ENCODE measurements around the gene ABHD6.
"Not testable (repeated sequence)": the region's sequence is repeated elsewhere in the genome, so short reads cannot be mapped to it uniquely, and the experiment has no call there.

The ABHD6 gene

GRCh38 chr3:58324391-58325390, 87.1 kb downstream of the ABHD6 start:
- DNase-seq: no peak

- no peak for DNase-seq
These were observed 88.0 kb downstream of the ABHD6 start for GRCh38 chr3:58325525-58325992.

GRCh38 chr3:58326267-58326900, 88.8 kb downstream of the ABHD6 start:
- no peak for DNase-seq

GRCh38 chr3:58329150-58329921, 91.7 kb downstream of the ABHD6 start:
- DNase-seq: no peak

- no peak for DNase-seq
These were observed 92.4 kb downstream of the ABHD6 start for GRCh38 chr3:58329922-58330413.

- no peak for DNase-seq
These were observed 94.1 kb downstream of the ABHD6 start for GRCh38 chr3:58331593-58332152.

GRCh38 chr3:58332575-58333188, 95.1 kb downstream of the ABHD6 start, which contains the start of gene PXK:
PXK (plus strand) TSS chr3:58332892; CDS start chr3:58332989, 97 bp downstream.
- no peak for DNase-seq

- no peak for DNase-seq
These were observed 95.8 kb downstream of the ABHD6 start for GRCh38 chr3:58333206-58334012.

- no peak for DNase-seq
These were observed 96.4 kb downstream of the ABHD6 start for GRCh38 chr3:58334013-58334321.

- DNase-seq: no peak
These were observed 96.9 kb downstream of the ABHD6 start for GRCh38 chr3:58334506-58334884.

GRCh38 chr3:58335652-58335947, 98.0 kb downstream of the ABHD6 start:
- DNase-seq: no peak

- no peak for DNase-seq
These were observed 98.7 kb downstream of the ABHD6 start for GRCh38 chr3:58336135-58336882.

- no peak for DNase-seq
These were observed 99.6 kb downstream of the ABHD6 start for GRCh38 chr3:58337190-58337589.

- DNase-seq: not testable (repeated sequence)
These were observed 101.6 kb downstream of the ABHD6 start for GRCh38 chr3:58339146-58339545.

GRCh38 chr3:58340594-58341244, 103.1 kb downstream of the ABHD6 start:
- no peak for DNase-seq

GRCh38 chr3:58341376-58341775, 103.8 kb downstream of the ABHD6 start:
- DNase-seq: no peak

GRCh38 chr3:58342676-58343075, 105.1 kb downstream of the ABHD6 start:
- no peak for DNase-seq
